ENCODE measurements around the gene AASS. TPM values are rescaled to one million over a fixed set of nuclear protein-coding genes. Genes with fewer than 3 reads are reported as not detected.
"Not testable (repeated sequence)": the region's sequence is repeated elsewhere in the genome, so short reads cannot be mapped to it uniquely, and the experiment has no call there.

Gene AASS
- total RNA-seq, 2 donors from 2014 or later = 28.5 to 37.9 TPM

DNA sequence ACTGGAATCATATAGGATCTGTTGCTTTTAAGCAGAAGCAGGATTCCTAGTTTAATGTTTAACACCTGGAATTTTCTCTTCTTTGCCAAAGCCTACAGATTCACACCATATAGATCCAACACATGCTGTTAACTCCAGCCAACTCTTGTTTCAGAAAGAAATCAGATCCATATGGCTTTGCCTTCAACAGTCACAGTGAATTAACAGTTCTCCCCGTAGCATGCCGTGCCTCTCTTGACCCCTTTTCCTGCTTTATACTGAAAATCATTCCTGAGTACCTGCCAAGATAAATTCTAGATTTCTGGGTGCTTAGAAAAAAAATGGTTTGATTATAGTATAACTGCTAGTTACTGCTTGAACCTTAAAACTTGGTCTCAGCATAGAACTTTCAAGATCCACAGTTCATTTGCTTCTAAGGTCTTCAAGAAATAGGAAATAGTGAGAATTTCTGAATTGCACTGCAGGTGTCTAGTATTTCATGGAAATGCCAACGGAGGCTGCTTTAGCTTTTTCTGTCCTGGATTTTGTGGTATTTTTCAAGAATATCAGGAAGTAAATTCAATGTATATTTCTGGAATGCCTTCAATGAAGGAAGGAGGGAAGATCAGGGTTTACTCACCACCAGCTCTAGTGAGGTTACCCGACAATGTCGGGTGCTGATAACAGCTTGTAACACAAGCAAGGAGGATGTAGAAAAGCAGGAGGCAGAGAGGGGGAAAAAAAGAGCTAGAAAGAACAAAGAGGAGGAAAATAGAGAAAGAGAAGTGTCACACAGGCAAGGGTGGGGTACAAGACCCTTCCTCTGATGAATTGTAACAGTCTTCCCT lies 6.6 kb downstream of the AASS start:
- DNase-seq = no peak
- WGBS, 2 donors = 8 to 12% methylated on average over 5 of the region's 5 CpGs
- intact Hi-C loops (cut with DNase I) = no loop called here
- H3K36me3 ChIP-seq (replicated peaks in 1 of 2; ENCODE audit: insufficient read depth in 1 of 2, low read depth in 2 of 2) = no peaks in the 10 kb centered on the region
- H3K27ac ChIP-seq = no peak overlapping the region
- ATAC-seq = peak; percentile 40
- no peaks in the 10 kb centered on the region for H3K9me3 ChIP-seq
- no peak overlapping the region for H3K4me3 ChIP-seq
- TF ChIP-seq, protein P1, sequence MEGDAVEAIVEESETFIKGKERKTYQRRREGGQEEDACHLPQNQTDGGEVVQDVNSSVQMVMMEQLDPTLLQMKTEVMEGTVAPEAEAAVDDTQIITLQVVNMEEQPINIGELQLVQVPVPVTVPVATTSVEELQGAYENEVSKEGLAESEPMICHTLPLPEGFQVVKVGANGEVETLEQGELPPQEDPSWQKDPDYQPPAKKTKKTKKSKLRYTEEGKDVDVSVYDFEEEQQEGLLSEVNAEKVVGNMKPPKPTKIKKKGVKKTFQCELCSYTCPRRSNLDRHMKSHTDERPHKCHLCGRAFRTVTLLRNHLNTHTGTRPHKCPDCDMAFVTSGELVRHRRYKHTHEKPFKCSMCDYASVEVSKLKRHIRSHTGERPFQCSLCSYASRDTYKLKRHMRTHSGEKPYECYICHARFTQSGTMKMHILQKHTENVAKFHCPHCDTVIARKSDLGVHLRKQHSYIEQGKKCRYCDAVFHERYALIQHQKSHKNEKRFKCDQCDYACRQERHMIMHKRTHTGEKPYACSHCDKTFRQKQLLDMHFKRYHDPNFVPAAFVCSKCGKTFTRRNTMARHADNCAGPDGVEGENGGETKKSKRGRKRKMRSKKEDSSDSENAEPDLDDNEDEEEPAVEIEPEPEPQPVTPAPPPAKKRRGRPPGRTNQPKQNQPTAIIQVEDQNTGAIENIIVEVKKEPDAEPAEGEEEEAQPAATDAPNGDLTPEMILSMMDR (IDR thresholded peaks at IDR 0.05) = no peak
- no peak for TF ChIP-seq POLR2A (IDR thresholded peaks at IDR 0.05)
- H3K27me3 ChIP-seq = no peaks in the 10 kb centered on the region
- peaks cover 17% of the 10 kb centered on the region for H3K4me1 ChIP-seq

DNA sequence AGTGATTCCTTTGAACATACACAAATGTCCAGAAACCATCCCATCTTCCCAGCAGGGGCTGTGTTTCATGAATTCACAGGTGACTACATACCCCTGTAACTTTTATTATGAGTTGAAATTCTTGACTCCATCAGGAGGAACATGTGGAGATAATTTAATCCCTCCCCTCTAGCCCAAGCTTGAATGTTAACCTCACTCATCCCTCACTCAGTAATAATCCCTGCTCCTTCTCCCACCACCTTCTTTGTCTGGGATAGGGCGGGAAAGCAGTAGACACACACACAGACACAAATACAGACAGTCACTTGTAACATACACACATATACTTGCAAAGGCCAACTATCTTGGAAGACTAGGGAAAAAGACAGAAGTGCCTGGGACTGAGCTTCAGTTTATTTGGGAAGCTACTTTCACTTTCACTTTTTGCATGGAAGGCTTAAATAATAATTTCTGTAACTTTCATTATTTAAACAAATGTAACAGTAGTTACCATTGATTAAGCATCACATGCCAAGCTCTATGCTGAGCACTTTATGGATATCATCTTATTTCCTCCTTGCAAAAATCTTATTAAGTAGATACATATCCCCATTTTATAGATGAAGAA lies 7.3 kb downstream of the AASS start:
- 82 to 85% methylated on average over 1 of the region's 1 CpG for WGBS, 2 donors

DNA sequence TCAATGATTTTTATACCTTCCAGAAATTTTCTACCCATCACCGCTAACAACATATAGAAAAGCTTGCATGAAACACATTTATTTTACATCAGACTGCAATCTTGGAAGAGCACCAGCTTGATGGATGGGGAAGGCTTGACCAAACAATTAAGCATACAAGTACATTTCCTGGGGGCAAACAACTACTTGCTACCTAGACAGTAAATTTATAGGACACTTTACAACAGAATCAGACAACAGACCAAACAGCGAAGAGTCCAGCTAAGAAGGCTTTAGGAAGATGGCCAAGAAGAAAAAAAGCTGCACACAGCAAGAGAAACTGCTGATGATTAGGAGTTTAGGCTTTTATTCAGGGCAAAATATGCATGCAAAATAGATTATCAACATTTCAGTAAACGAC lies 8.0 kb downstream of the AASS start:
- WGBS, 2 donors = 67 to 84% methylated on average over 3 of the region's 3 CpGs
- H3K9me3 ChIP-seq = no peaks in the 10 kb centered on the region
- H3K27ac ChIP-seq = no peak overlapping the region
- ATAC-seq (no peak), DNase-seq (no peak)
- H3K4me1 ChIP-seq = peaks cover 17% of the 10 kb centered on the region
- TF ChIP-seq, protein P1 (IDR thresholded peaks at IDR 0.05) = no peak
- no peak for TF ChIP-seq POLR2A (IDR thresholded peaks at IDR 0.05)
- H3K4me3 ChIP-seq = no peak overlapping the region
- no peaks in the 10 kb centered on the region for H3K27me3 ChIP-seq
- H3K36me3 ChIP-seq (replicated peaks in 1 of 2; ENCODE audit: insufficient read depth in 1 of 2, low read depth in 2 of 2) = no peaks in the 10 kb centered on the region
- intact Hi-C loops (cut with DNase I) = no loop called here

More for the DNA sequence above, 7.3 kb downstream of the AASS start:
- H3K9me3 ChIP-seq = no peaks in the 10 kb centered on the region
- no peaks in the 10 kb centered on the region for H3K36me3 ChIP-seq (replicated peaks in 1 of 2; ENCODE audit: insufficient read depth in 1 of 2, low read depth in 2 of 2)
- intact Hi-C loops (cut with DNase I) = no loop called here
- H3K27me3 ChIP-seq = no peaks in the 10 kb centered on the region
- TF ChIP-seq, protein P1 (IDR thresholded peaks at IDR 0.05) = no peak
- no peak for TF ChIP-seq POLR2A (IDR thresholded peaks at IDR 0.05)
- ATAC-seq (no peak), DNase-seq (no peak)
- H3K27ac ChIP-seq = no peak overlapping the region
- H3K4me1 ChIP-seq = peaks cover 17% of the 10 kb centered on the region
- no peak overlapping the region for H3K4me3 ChIP-seq

DNA sequence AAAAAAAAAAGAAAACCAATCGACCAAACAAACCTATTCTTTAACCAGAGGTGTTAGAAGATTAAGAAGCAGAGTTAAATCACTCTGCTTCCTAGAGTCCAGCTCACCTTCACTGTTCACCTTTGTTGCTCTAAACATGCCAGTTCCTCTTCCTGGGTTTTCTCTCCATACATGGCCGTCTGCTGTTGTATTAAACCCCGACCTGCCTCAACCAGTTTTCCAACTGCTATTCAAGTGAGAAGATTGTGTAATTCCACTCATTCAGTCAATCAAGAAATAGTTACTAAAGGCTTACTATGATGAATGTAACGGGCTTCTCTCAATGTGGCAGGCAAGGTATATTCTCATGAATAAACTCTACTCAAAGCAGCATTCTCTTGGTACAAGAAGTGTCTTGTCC lies 8.8 kb downstream of the AASS start:
- Histone ChIP-seq H3K27me3 (no peaks in the 10 kb centered on the region), H3K27ac (no peak overlapping the region), H3K36me3 (replicated peaks in 1 of 2; ENCODE audit: insufficient read depth in 1 of 2, low read depth in 2 of 2) (no peaks in the 10 kb centered on the region), H3K4me3 (no peak overlapping the region), H3K4me1 (peaks cover 17% of the 10 kb centered on the region), H3K9me3 (no peaks in the 10 kb centered on the region)
- no peak for DNase-seq
- TF ChIP-seq POLR2A (IDR thresholded peaks at IDR 0.05) = no peak
- TF ChIP-seq, protein P1 (IDR thresholded peaks at IDR 0.05) = no peak
- no peak for ATAC-seq
- 72 to 76% methylated on average over 4 of the region's 4 CpGs for WGBS, 2 donors
- intact Hi-C loops (cut with DNase I) = no loop called here

DNA sequence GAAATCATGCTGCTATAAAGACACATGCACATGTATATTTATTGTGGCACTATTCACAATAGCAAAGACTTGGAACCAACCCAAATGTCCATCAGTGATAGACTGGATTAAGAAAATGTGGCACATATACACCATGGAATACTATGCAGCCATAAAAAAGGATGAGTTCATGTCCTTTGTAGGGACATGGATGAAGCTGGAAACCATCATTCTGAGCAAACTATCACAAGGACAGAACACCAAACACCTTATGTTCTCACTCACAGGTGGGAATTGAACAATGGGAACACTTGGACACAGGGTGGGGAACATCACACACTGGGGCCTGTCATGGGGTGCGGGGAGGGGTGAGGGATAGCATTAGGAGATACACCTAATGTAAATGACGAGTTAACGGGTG lies 9.3 kb downstream of the AASS start:
- H3K36me3 ChIP-seq (replicated peaks in 1 of 2; ENCODE audit: insufficient read depth in 1 of 2, low read depth in 2 of 2); H3K9me3 ChIP-seq; ATAC-seq; H3K27ac ChIP-seq; DNase-seq; H3K4me3 ChIP-seq; H3K27me3 ChIP-seq; intact Hi-C loops (cut with DNase I): not testable (repeated sequence)
- 92 to 96% methylated on average over 3 of the region's 3 CpGs for WGBS, 2 donors
- H3K4me1 ChIP-seq = peaks cover 17% of the 10 kb centered on the region
